CD4-positive, alpha-beta memory T cell (primary cell): ENCODE results near the gene ECE1. TPM values are rescaled to one million over a fixed set of nuclear protein-coding genes. Genes with fewer than 3 reads are reported as not detected.
A peak's percentile ranks its signal among the peaks of the same experiment; 100 is the strongest.

Experiments used
- CTCF ChIA-PET: fragments of 350-600 bp; sonication (Branson Sonifier 250); formaldehyde crosslinking; loops from one replicate; lab custom pipeline; 2021; ENCODE audit warnings: inconsistent platforms; ENCODE audit not compliant: partially characterized antibody; lab: Charles Lee
- POLR2A ChIA-PET: fragments of 350-600 bp; sonication (Branson Sonifier 250); formaldehyde crosslinking; loops from one replicate; lab custom pipeline; 2021; ENCODE audit not compliant: partially characterized antibody; lab: Charles Lee
- DNase-seq, 5 donors: peaks; one replicate each; pipeline versions ENCODE4 v3.0.0 to v3.0.0-alpha.2; 2020 to 2022; ENCODE audit warnings: mixed read lengths in 1 of 5
- H3K27ac ChIP-seq: one replicate; pipeline ENCODE4 v1.7.0; 2013; ENCODE audit warnings: low read depth, low read length
- H3K27me3 ChIP-seq: 2 replicates; pipeline ENCODE4 v1.7.0; 2013; ENCODE audit warnings: mild to moderate bottlenecking, low read length, moderate library complexity; ENCODE audit not compliant: insufficient read depth
- H3K36me3 ChIP-seq: 2 replicates; pipeline ENCODE4 v1.7.0; 2013; ENCODE audit warnings: mild to moderate bottlenecking, low read length, moderate library complexity; ENCODE audit not compliant: insufficient read depth
- H3K4me1 ChIP-seq: 2 replicates; pipeline ENCODE4 v1.7.0; 2013; ENCODE audit warnings: mild to moderate bottlenecking, low read length, moderate library complexity; ENCODE audit not compliant: insufficient read depth
- H3K4me3 ChIP-seq, 2 donors: one replicate each; pipeline ENCODE4 v1.7.0; 2013; ENCODE audit warnings: low read length in 2 of 2, mild to moderate bottlenecking in 1 of 2
- H3K9me3 ChIP-seq, 2 donors: one replicate each; pipeline ENCODE4 v1.7.0; 2013; ENCODE audit warnings: low read length in 2 of 2, control low read depth in 1 of 2; ENCODE audit not compliant: control insufficient read depth in 1 of 2
- H3K27ac Mint-ChIP-seq, 7 donors: one replicate each; pipeline ENCODE4 v1.8.0; 2020 to 2021; ENCODE audit warnings: mixed read lengths in 7 of 7, mild to moderate bottlenecking in 6 of 7, inconsistent platforms in 3 of 7, moderate library complexity in 3 of 7
- H3K27me3 Mint-ChIP-seq, 2 donors: one replicate each; pipeline ENCODE4 v1.8.0; 2020 to 2021; ENCODE audit warnings: mixed read lengths in 2 of 2
- H3K36me3 Mint-ChIP-seq, 2 donors: one replicate each; pipeline ENCODE4 v1.8.0; 2020 to 2021; ENCODE audit warnings: mixed read lengths in 2 of 2, inconsistent platforms in 1 of 2, mild to moderate bottlenecking in 1 of 2
- H3K4me1 Mint-ChIP-seq, 4 donors: one replicate each; pipeline ENCODE4 v1.8.0; 2020 to 2021; ENCODE audit warnings: mixed read lengths in 4 of 4, mild to moderate bottlenecking in 1 of 4
- H3K4me3 Mint-ChIP-seq, 8 donors: one replicate each; pipeline ENCODE4 v1.8.0; 2020 to 2021; ENCODE audit warnings: mixed read lengths in 8 of 8, mild to moderate bottlenecking in 7 of 8, moderate library complexity in 6 of 8, inconsistent platforms in 3 of 8
- H3K9me3 Mint-ChIP-seq, 8 donors: one replicate each; pipeline ENCODE4 v1.8.0; 2020 to 2021; ENCODE audit warnings: mixed read lengths in 8 of 8, mild to moderate bottlenecking in 5 of 8, inconsistent platforms in 3 of 8, moderate library complexity in 1 of 8
- intact Hi-C: fragments of 100-400 bp; cut with micrococcal nuclease; formaldehyde crosslinking; loops from one replicate; pipeline ENCODE4 v1.15.1; 2023
- polyA plus RNA-seq, 2 donors: library from polyadenylated mRNA; unstranded; fragments of 300-500 nt; fragmentation: Illumina TruSeq; gene quantifications; one replicate each; pipeline ENCODE4 v1.2.3, GENCODE V29; 2021
- total RNA-seq, 2 experiments: library from RNA; stranded (reverse); gene quantifications; one replicate each; pipeline ENCODE4 v1.2.3, GENCODE V29; 2021

Gene ECE1
- total and polyA plus RNA-seq, 4 experiments from 2014 or later, result 10.0 to 104 (median 75.6) TPM

DNA sequence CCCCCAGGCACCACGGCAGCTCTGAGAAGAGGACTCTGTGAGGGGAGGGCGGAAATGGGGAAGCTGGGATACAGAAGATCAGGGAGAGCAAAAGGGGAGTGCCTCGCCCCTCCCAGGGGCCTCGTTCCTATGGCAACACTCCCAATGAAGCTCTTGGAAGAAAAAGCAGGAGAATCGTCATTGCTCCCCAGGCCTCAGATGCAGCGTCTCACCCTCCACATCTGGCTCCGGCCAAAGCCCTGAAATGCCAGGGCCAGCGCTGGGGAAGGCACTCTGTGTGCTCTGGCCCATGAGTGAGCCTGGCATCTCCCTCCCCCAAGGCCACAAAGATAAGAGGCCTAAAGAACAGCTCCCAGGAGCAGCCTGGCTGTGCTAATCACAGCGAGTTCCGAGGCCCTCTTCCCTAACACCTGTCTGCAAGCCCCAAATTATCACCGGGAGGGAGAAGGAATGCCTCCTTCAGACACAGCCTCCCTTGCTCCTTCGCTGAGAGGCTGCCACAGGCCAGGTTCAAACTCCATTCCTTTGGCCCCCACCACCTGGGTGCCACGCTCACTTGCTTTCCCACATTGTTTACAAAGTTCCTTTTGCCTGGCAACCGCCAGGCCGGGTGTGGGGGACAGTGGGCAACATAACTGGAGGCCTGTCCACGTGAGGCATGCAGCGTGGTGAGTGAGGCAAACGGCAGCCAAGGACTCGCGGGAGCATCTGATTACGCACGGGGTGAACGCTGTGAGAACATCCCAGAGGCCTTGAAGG lies 27.8 kb downstream of the ECE1 start:
- no peaks in the 10 kb centered on the region for H3K27me3 ChIP-seq
- no peak overlapping the region for H3K27ac ChIP-seq
- Mint-ChIP-seq H3K36me3 (peaks cover 34 to 68% of the 10 kb centered on the region in 2 donors), H3K4me3 (no peak overlapping the region), H3K4me1 (peaks cover 29 to 58% (median 41%) of the 10 kb centered on the region in 4 donors), H3K27me3 (no peaks in the 10 kb centered on the region), H3K27ac (peak overlapping the region in 6 of 7 donors; percentile 25 to 86 (median 78)), H3K9me3 (no peaks in the 10 kb centered on the region)
- H3K4me3 ChIP-seq, result no peak overlapping the region
- ChIA-PET CTCF (interaction anchor here (1.2 to 12.2 kb wide), 5 partner anchors 7 to 106 kb away, joined by 3 to 363 read pairs (median 5); no protein-coding TSS in a partner anchor), POLR2A (interaction anchor here (1.3 to 1.6 kb wide), 2 partner anchors 17 to 32 kb away, joined by 4 to 5 read pairs; no protein-coding TSS in a partner anchor)
- H3K4me1 ChIP-seq, result peaks cover 48% of the 10 kb centered on the region
- DNase-seq, result no peak
- intact Hi-C loops, result no loop called here
- H3K36me3 ChIP-seq, result peaks cover 31% of the 10 kb centered on the region
- H3K9me3 ChIP-seq, result no peaks in the 10 kb centered on the region

DNA sequence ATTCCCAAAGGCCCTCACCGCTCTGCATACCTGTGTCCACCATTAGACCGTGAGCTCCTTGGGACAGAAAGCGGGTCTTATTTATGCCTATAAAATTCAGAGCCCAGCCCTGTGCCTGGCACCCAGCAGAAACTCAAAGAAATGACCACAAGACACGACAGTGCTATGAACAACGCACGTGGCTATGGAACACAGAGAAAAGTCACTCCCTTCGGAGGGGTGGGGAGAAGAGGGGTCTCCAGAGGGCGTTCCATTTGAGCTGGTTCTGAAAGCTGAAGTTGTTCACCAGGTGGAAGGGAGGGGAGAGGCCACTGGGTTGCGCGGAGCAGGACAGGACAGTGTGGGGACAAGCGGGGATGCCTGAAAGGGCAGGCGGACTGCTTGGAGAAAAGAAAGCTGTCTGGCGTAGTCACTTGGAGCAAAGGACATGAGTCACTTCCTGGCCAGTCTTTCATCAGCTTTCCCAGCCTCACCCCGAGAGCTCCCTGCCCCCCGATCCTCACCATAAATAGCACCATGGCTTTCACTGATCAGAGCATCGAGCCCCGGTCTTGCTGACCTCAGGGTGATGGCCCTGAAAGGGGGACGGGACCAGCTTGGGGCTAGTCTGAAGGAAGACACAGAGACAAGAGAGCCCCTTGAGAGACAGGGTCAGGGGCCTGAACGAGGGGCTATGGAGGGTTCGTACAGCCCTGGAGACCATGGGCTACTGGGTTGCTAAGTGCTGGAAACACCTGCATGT lies 28.5 kb downstream of the ECE1 start:
- H3K36me3 ChIP-seq, result peaks cover 33% of the 10 kb centered on the region
- no peak overlapping the region for H3K27ac ChIP-seq
- no peak for DNase-seq
- POLR2A ChIA-PET, result interaction anchor here (1.3 to 1.6 kb wide), 2 partner anchors 18 to 33 kb away, joined by 4 to 5 read pairs; no protein-coding TSS in a partner anchor
- no peaks in the 10 kb centered on the region for H3K9me3 ChIP-seq
- no peaks in the 10 kb centered on the region for H3K27me3 ChIP-seq
- H3K27me3 Mint-ChIP-seq, result no peaks in the 10 kb centered on the region
- intact Hi-C loops, result no loop called here
- peak overlapping the region; percentile 66 to 87 (median 82) for H3K27ac Mint-ChIP-seq
- no peak overlapping the region for H3K4me3 ChIP-seq
- CTCF ChIA-PET, result interaction anchor here (1.2 to 12.2 kb wide), 6 partner anchors 8 to 106 kb away, joined by 3 to 363 read pairs (median 6); no protein-coding TSS in a partner anchor
- peaks cover 34 to 68% of the 10 kb centered on the region in 2 donors for H3K36me3 Mint-ChIP-seq
- peaks cover 27 to 56% (median 41%) of the 10 kb centered on the region in 4 donors for H3K4me1 Mint-ChIP-seq
- H3K4me1 ChIP-seq, result peaks cover 48% of the 10 kb centered on the region
- H3K4me3 Mint-ChIP-seq, result no peak overlapping the region
- H3K9me3 Mint-ChIP-seq, result no peaks in the 10 kb centered on the region

DNA sequence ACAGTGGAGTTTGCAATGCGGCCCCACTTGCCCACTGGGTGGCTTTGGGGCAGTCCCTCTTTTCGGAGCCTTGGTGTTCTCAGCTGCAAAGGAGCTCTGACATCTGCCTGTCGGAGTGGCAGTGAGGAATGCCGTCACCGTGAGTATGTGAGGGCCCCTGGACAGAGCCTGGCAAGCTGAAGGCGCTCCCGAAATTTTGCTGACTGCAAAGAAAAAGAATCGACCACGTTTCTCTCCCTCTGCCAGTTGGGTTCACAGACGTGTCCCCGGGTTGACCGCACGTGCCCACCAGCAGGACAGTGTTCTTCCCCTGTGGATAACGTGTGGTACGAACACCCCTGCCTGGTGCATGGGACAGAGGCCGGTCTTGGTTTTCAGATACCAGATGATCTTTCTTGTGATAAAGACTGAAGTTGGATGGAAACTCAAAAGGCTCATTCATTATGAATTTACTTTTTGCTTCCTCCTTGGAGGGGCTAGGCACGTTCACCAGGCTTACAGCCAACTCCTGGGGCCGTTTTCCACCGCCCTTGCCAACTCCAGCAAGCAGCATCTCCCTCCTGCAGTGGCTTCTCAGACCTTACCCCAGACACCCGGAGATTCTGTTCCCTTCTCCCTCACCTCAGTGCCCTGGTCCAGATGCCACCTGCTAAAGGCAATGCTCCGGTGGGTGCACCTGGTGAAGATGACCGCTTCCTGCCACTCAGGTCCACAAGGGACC lies 29.7 kb downstream of the ECE1 start:
- H3K9me3 Mint-ChIP-seq, result no peaks in the 10 kb centered on the region
- Histone ChIP-seq H3K9me3 (no peaks in the 10 kb centered on the region), H3K27me3 (no peaks in the 10 kb centered on the region), H3K4me1 (peaks cover 48% of the 10 kb centered on the region), H3K27ac (no peak overlapping the region), H3K36me3 (peaks cover 36% of the 10 kb centered on the region), H3K4me3 (no peak overlapping the region)
- no peak for DNase-seq
- H3K4me1 Mint-ChIP-seq, result peaks cover 27 to 58% (median 43%) of the 10 kb centered on the region in 4 donors
- H3K4me3 Mint-ChIP-seq, result peak overlapping the region in 1 of 8 donors; percentile 29
- ChIA-PET CTCF (interaction anchor here (1.2 to 12.2 kb wide), 6 partner anchors 9 to 563 kb away, joined by 3 to 363 read pairs (median 6); no protein-coding TSS in a partner anchor), POLR2A (interaction anchor here (1.3 to 1.6 kb wide), 2 partner anchors 19 to 34 kb away, joined by 4 to 5 read pairs; no protein-coding TSS in a partner anchor)
- H3K27ac Mint-ChIP-seq, result peak overlapping the region in 6 of 7 donors; percentile 58 to 87 (median 78)
- intact Hi-C loops, result no loop called here
- H3K27me3 Mint-ChIP-seq, result no peaks in the 10 kb centered on the region
- peaks cover 37 to 73% of the 10 kb centered on the region in 2 donors for H3K36me3 Mint-ChIP-seq

- no peak for DNase-seq
- no peak overlapping the region for H3K4me3 Mint-ChIP-seq
- Histone ChIP-seq H3K4me1 (peaks cover 48% of the 10 kb centered on the region), H3K36me3 (peaks cover 37% of the 10 kb centered on the region), H3K4me3 (no peak overlapping the region), H3K27me3 (no peaks in the 10 kb centered on the region), H3K9me3 (no peaks in the 10 kb centered on the region), H3K27ac (no peak overlapping the region)
- H3K4me1 Mint-ChIP-seq, result peaks cover 30 to 66% (median 47%) of the 10 kb centered on the region in 4 donors
- intact Hi-C loops, result loop anchor here (5.0 kb wide), 1 partner anchor 33 kb away; the partner anchor contains the start of gene ECE1
- peak overlapping the region; percentile 57 to 88 (median 84) for H3K27ac Mint-ChIP-seq
- no peaks in the 10 kb centered on the region for H3K9me3 Mint-ChIP-seq
- CTCF ChIA-PET, result interaction anchor here (0.7 to 12.2 kb wide), 8 partner anchors 10 to 562 kb away, joined by 3 to 363 read pairs (median 8); no protein-coding TSS in a partner anchor
- H3K36me3 Mint-ChIP-seq, result peaks cover 44 to 75% of the 10 kb centered on the region in 2 donors
- H3K27me3 Mint-ChIP-seq, result no peaks in the 10 kb centered on the region
- POLR2A ChIA-PET, result interaction anchor here (1.4 to 2.1 kb wide), 3 partner anchors 11 to 86 kb away, joined by 4 to 16 read pairs (median 7); no protein-coding TSS in a partner anchor
Measured at GRCh38 chr1:21259316-21260076, 30.8 kb downstream of the ECE1 start.

- peaks cover 40% of the 10 kb centered on the region for H3K36me3 ChIP-seq
- intact Hi-C loops, result loop anchor here (5.0 kb wide), 1 partner anchor 34 kb away; the partner anchor contains the start of gene ECE1
Measured at GRCh38 chr1:21258331-21259134, 31.7 kb downstream of the ECE1 start.

More at GRCh38 chr1:21258331-21259134, 31.7 kb downstream of the ECE1 start:
- no peaks in the 10 kb centered on the region for H3K9me3 Mint-ChIP-seq
- DNase-seq, result peak in 4 of 5 donors; percentile 19 to 46 (median 30)
- POLR2A ChIA-PET, result interaction anchor here (1.0 to 2.6 kb wide), 8 partner anchors 12 to 766 kb away, joined by 3 to 16 read pairs (median 6); no protein-coding TSS in a partner anchor
- Histone ChIP-seq H3K9me3 (no peaks in the 10 kb centered on the region), H3K27ac (peak overlapping the region; percentile 22), H3K4me3 (no peak overlapping the region), H3K27me3 (no peaks in the 10 kb centered on the region), H3K4me1 (peaks cover 48% of the 10 kb centered on the region)
- H3K4me1 Mint-ChIP-seq, result peaks cover 30 to 66% (median 47%) of the 10 kb centered on the region in 4 donors
- H3K36me3 Mint-ChIP-seq, result peaks cover 44 to 75% of the 10 kb centered on the region in 2 donors
- peak overlapping the region; percentile 51 to 92 (median 88) for H3K27ac Mint-ChIP-seq
- peak overlapping the region in 7 of 8 donors; percentile 11 to 61 (median 50) for H3K4me3 Mint-ChIP-seq
- CTCF ChIA-PET, result interaction anchor here (0.7 to 12.2 kb wide), 11 partner anchors 11 to 110 kb away, joined by 3 to 363 read pairs (median 5); no protein-coding TSS in a partner anchor
- no peaks in the 10 kb centered on the region for H3K27me3 Mint-ChIP-seq
